B cell (primary cell): Measurements from ENCODE around the gene ZC3HAV1.

Source experiments
- CTCF ChIP-seq: fragments of 200-600 bp; IDR thresholded peaks from one replicate; pipeline ENCODE4 v1.8.0; 2022; ENCODE audit warnings: antibody characterized with exemption, mild to moderate bottlenecking
- EZH2 ChIP-seq: IDR thresholded peaks from 2 replicates; pipeline ENCODE4 v1.6.1; 2012; ENCODE audit warnings: borderline replicate concordance, low read depth, mild to moderate bottlenecking, moderate library complexity, low read length; ENCODE audit not compliant: insufficient read depth, poor library complexity, severe bottlenecking

GRCh38 chr7:138999414-138999813, 110.1 kb downstream of the ZC3HAV1 start:
- no peak for TF ChIP-seq CTCF
- no peak for TF ChIP-seq EZH2
